ENCODE results near the gene NUP85.
A peak's percentile ranks its signal among the peaks of the same experiment; 100 is the strongest.

Gene NUP85

DNA sequence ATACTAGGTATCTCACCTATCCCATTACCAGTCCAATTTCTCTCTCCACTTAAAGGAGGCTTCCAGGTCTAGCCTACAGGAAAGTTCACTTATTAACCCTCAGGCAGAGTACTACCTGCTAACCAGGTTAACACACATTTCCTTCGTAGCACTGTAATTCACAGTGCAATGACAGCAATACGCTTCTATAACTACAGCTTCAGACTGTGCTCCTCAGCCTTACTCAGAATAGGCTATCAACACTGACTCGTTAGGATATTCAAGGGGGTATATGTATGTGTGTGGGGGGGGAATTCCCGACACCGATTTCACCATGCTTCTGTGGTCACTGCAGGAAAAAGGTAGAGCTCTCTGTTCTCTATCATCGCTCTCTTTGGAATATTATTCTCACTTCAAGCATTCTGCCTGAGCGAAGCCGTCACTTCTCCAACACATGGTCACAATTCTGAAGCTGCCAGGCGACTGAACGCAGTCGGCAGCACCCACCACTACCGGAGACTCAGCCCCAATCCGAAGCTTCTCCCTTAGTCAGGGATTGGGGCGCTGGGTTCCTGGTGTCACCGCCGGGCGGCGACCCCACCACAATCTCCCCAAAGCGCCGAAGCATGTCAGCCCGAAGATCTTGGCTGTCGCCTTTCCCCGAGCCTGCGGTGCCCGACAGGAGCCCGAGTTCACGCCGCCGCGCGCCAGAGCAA lies 55.3 kb downstream of the NUP85 start:
- no peaks in the 10 kb centered on the region for H4K20me1 ChIP-seq (ENCODE audit: insufficient read depth, low read length)
- peaks cover 29% of the 10 kb centered on the region for H3K4me1 ChIP-seq (ENCODE audit: insufficient read depth, low read length, severe bottlenecking)
- H3K27me3 ChIP-seq (ENCODE audit: insufficient read depth, low read length): no peaks in the 10 kb centered on the region
- H3K27ac ChIP-seq (ENCODE audit: low read depth, low read length, poor library complexity, severe bottlenecking): peak overlapping the region; percentile 72
- H3K36me3 ChIP-seq (ENCODE audit: insufficient read depth, low read length): peaks cover 25% of the 10 kb centered on the region
- peak overlapping the region; percentile 82 for H3K4me3 ChIP-seq (ENCODE audit: low read depth, low read length, poor library complexity, severe bottlenecking)
- TF ChIP-seq CTCF (IDR thresholded peaks at IDR 0.05; ENCODE audit: low read length) (peak; percentile 16; the same call in 1 of the 2 replicates), EZH2 (IDR thresholded peaks at IDR 0.05; ENCODE audit: borderline replicate concordance, low read length) (no peak)
- H3K79me2 ChIP-seq (ENCODE audit: insufficient read depth, low read length): peaks cover 36% of the 10 kb centered on the region
- H3K4me2 ChIP-seq (ENCODE audit: low read length): peak overlapping the region; percentile 87
- no peaks in the 10 kb centered on the region for H3K9me2 ChIP-seq (ENCODE audit: low read depth, low read length)
- no peaks in the 10 kb centered on the region for H3K9me3 ChIP-seq (ENCODE audit: low read length)
- no peaks in the 10 kb centered on the region for H3F3A ChIP-seq (ENCODE audit: insufficient read depth, low read length)
- no peak overlapping the region for H2AFZ ChIP-seq (ENCODE audit: low read length)
- peak overlapping the region; percentile 89 for H3K9ac ChIP-seq (ENCODE audit: low read length)

DNA sequence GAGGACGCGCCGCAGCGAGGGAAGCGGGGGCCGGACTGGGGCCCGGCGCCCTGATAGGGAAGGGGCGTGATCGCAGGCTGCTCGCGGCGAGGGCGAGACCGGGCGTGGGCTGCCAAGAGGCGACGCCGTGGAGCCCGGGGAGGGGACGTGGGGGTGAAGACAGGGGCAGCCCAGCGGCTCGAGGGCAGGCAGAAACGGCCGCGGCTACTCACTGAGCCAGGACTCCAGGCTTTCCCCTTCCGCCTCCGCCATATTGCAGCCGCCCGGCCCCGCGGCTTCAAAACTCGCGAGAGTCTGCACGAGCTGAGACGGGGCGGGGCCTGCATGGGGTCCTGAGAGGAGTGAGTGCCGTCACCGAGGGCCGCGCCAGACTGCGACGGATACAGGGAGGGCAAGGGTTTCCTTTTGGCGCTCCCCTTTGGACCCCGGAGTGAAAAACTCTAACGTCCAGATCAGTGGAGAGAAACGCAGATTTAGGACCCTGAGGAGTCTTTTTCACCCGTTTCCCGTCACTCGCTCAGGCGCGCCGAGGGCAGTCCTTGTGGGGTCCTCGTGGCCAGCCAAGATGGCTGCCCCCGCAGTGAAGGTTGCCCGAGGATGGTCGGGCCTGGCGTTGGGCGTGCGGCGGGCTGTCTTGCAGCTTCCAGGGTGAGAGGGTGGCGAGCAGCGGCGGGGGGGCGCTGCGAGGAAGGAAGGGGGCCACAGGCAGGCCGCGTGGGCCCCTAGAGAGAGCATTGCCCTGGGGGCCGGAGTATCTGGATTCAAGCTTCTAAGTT lies 56.0 kb downstream of the NUP85 start, which contains the start of the genes GGA3 and MRPS7:
GGA3 (minus strand) TSS at position 271 of the 776 bp plus-strand sequence; CDS start at position 252, 19 bp downstream.
MRPS7 (plus strand) TSS at position 544 of the 776 bp plus-strand sequence; CDS start at position 566, 22 bp downstream.
- H3K79me2 ChIP-seq (ENCODE audit: insufficient read depth, low read length): peaks cover 36% of the 10 kb centered on the region
- H3K4me1 ChIP-seq (ENCODE audit: insufficient read depth, low read length, severe bottlenecking): peaks cover 29% of the 10 kb centered on the region
- peak within 1 kb of the TSS; percentile 89 for H3K9ac ChIP-seq (ENCODE audit: low read length)
- H3K27me3 ChIP-seq (ENCODE audit: insufficient read depth, low read length): no peaks in the 10 kb centered on the region
- no peaks in the 10 kb centered on the region for H3K9me3 ChIP-seq (ENCODE audit: low read length)
- H3K36me3 ChIP-seq (ENCODE audit: insufficient read depth, low read length): peaks cover 32% of the 10 kb centered on the region
- H3K4me2 ChIP-seq (ENCODE audit: low read length): peak within 1 kb of the TSS; percentile 87
- H2AFZ ChIP-seq (ENCODE audit: low read length): no peak within 1 kb of the TSS
- peak within 1 kb of the TSS; percentile 72 for H3K27ac ChIP-seq (ENCODE audit: low read depth, low read length, poor library complexity, severe bottlenecking)
- peak within 1 kb of the TSS; percentile 82 for H3K4me3 ChIP-seq (ENCODE audit: low read depth, low read length, poor library complexity, severe bottlenecking)
- no peaks in the 10 kb centered on the region for H3K9me2 ChIP-seq (ENCODE audit: low read depth, low read length)
- TF ChIP-seq EZH2 (IDR thresholded peaks at IDR 0.05; ENCODE audit: borderline replicate concordance, low read length) (no peak), CTCF (IDR thresholded peaks at IDR 0.05; ENCODE audit: low read length) (no peak)
- no peaks in the 10 kb centered on the region for H4K20me1 ChIP-seq (ENCODE audit: insufficient read depth, low read length)
- no peaks in the 10 kb centered on the region for H3F3A ChIP-seq (ENCODE audit: insufficient read depth, low read length)

- TF ChIP-seq CTCF (IDR thresholded peaks at IDR 0.05; ENCODE audit: low read length): no peak
- no peak for TF ChIP-seq EZH2 (IDR thresholded peaks at IDR 0.05; ENCODE audit: borderline replicate concordance, low read length)
- Histone ChIP-seq H3K4me1 (ENCODE audit: insufficient read depth, low read length, severe bottlenecking) (peaks cover 31% of the 10 kb centered on the region), H3K79me2 (ENCODE audit: insufficient read depth, low read length) (peaks cover 36% of the 10 kb centered on the region), H3K4me3 (ENCODE audit: low read depth, low read length, poor library complexity, severe bottlenecking) (peak overlapping the region; percentile 82), H3K27ac (ENCODE audit: low read depth, low read length, poor library complexity, severe bottlenecking) (peak overlapping the region; percentile 72), H3K9me3 (ENCODE audit: low read length) (no peaks in the 10 kb centered on the region), H3K9ac (ENCODE audit: low read length) (peak overlapping the region; percentile 89), H2AFZ (ENCODE audit: low read length) (no peak overlapping the region), H3K36me3 (ENCODE audit: insufficient read depth, low read length) (peaks cover 38% of the 10 kb centered on the region), H3F3A (ENCODE audit: insufficient read depth, low read length) (no peaks in the 10 kb centered on the region), H3K9me2 (ENCODE audit: low read depth, low read length) (no peaks in the 10 kb centered on the region), H3K4me2 (ENCODE audit: low read length) (peak overlapping the region; percentile 87), H3K27me3 (ENCODE audit: insufficient read depth, low read length) (no peaks in the 10 kb centered on the region), H4K20me1 (ENCODE audit: insufficient read depth, low read length) (no peaks in the 10 kb centered on the region)
These were observed 56.7 kb downstream of the NUP85 start for GRCh38 chr17:75262112-75262606.

Measured in OCI-LY1 (cell line).